Measurements from ENCODE around the gene TNNT2.

The TNNT2 gene

GRCh38 chr1:201376107-201376463 lies 1.4 kb downstream of the TNNT2 start:
- no peak for DNase-seq

- DNase-seq, result no peak
Measured at GRCh38 chr1:201375169-201375568, 2.3 kb downstream of the TNNT2 start.

- DNase-seq, result no peak
Measured at GRCh38 chr1:201374364-201374763, 3.1 kb downstream of the TNNT2 start.

- no peak for DNase-seq
Measured at GRCh38 chr1:201371792-201372191, 5.7 kb downstream of the TNNT2 start.

- no peak for DNase-seq
Measured at GRCh38 chr1:201371276-201371675, 6.2 kb downstream of the TNNT2 start.

- no peak for DNase-seq
Measured at GRCh38 chr1:201370500-201370899, 7.0 kb downstream of the TNNT2 start.

- DNase-seq, result no peak
Measured at GRCh38 chr1:201369209-201369608, 8.3 kb downstream of the TNNT2 start.

- DNase-seq, result no peak
Measured at GRCh38 chr1:201366696-201367095, 10.8 kb downstream of the TNNT2 start.

GRCh38 chr1:201365251-201365650 lies 12.2 kb downstream of the TNNT2 start:
- no peak for DNase-seq

- no peak for DNase-seq
Measured at GRCh38 chr1:201364808-201365105, 12.7 kb downstream of the TNNT2 start.

GRCh38 chr1:201363467-201363866 lies 14.0 kb downstream of the TNNT2 start:
- DNase-seq, result no peak

GRCh38 chr1:201362906-201363305 lies 14.6 kb downstream of the TNNT2 start:
- no peak for DNase-seq

- DNase-seq, result no peak
Measured at GRCh38 chr1:201361652-201362504, 15.6 kb downstream of the TNNT2 start.

GRCh38 chr1:201360901-201361651 lies 16.4 kb downstream of the TNNT2 start:
- DNase-seq, result no peak

- no peak for DNase-seq
Measured at GRCh38 chr1:201360486-201360885, 17.0 kb downstream of the TNNT2 start.

GRCh38 chr1:201359873-201360210 lies 17.6 kb downstream of the TNNT2 start:
- no peak for DNase-seq

GRCh38 chr1:201359031-201359872 lies 18.2 kb downstream of the TNNT2 start:
- no peak for DNase-seq

GRCh38 chr1:201358596-201358995 lies 18.9 kb downstream of the TNNT2 start:
- DNase-seq, result no peak

- no peak for DNase-seq
Measured at GRCh38 chr1:201357636-201358348, 19.7 kb downstream of the TNNT2 start.

GRCh38 chr1:201357211-201357610 lies 20.3 kb downstream of the TNNT2 start:
- no peak for DNase-seq

- DNase-seq, result no peak
Measured at GRCh38 chr1:201356701-201357100, 20.8 kb downstream of the TNNT2 start.

GRCh38 chr1:201356236-201356635 lies 21.2 kb downstream of the TNNT2 start:
- DNase-seq, result no peak

- DNase-seq, result no peak
Measured at GRCh38 chr1:201355471-201355870, 22.0 kb downstream of the TNNT2 start.
